Measurements from ENCODE around the gene CCDC177.

GRCh38 chr14:69616408-69616773 is 41.7 kb upstream of the CCDC177 start:
- TF ChIP-seq CTCF (conservative IDR thresholded peaks at IDR 0.05; ENCODE audit: low read depth, low read length) (no peak), EZH2 (IDR thresholded peaks at IDR 0.05; ENCODE audit: borderline replicate concordance, low read depth, low read length, poor library complexity, severe bottlenecking) (no peak)
